Thymus (tissue), 11 donors: Measurements from ENCODE around the gene POMT1. TPM values are rescaled to one million over a fixed set of nuclear protein-coding genes. Genes with fewer than 3 reads are reported as not detected.
"Not testable (repeated sequence)": the region's sequence is repeated elsewhere in the genome, so short reads cannot be mapped to it uniquely, and the experiment has no call there.

Experiments used
- DNase-seq, 9 donors: peaks; one replicate each; pipeline ENCODE4 v3.0.0-alpha.2; 2013; ENCODE audit warnings: low spot score in 9 of 9, low read depth in 6 of 9, missing footprints in 1 of 9
- H3K27ac ChIP-seq, 2 donors: one replicate each; pipeline ENCODE4 v1.5.1; 2013; ENCODE audit warnings: control low read depth in 1 of 2, low read depth in 1 of 2, low read length in 1 of 2, mild to moderate bottlenecking in 1 of 2, moderate library complexity in 1 of 2
- H3K27me3 ChIP-seq, 2 donors: one replicate each; pipeline ENCODE4 v1.5.1; 2013; ENCODE audit warnings: low read length in 1 of 2; ENCODE audit not compliant: control insufficient read depth in 2 of 2, insufficient read depth in 1 of 2
- H3K36me3 ChIP-seq, 2 donors: one replicate each; pipeline ENCODE4 v1.5.1; 2013; ENCODE audit warnings: low read length in 1 of 2, mild to moderate bottlenecking in 1 of 2, moderate library complexity in 1 of 2; ENCODE audit not compliant: control insufficient read depth in 2 of 2, insufficient read depth in 2 of 2
- H3K4me1 ChIP-seq, 2 donors: one replicate each; pipeline ENCODE4 v1.5.1; 2013; ENCODE audit warnings: low read length in 2 of 2; ENCODE audit not compliant: control insufficient read depth in 2 of 2, insufficient read depth in 2 of 2
- H3K4me3 ChIP-seq, 2 donors: one replicate each; pipeline ENCODE4 v1.5.1; 2013; ENCODE audit warnings: low read length in 2 of 2, control low read depth in 1 of 2, mild to moderate bottlenecking in 1 of 2
- H3K9me3 ChIP-seq, 2 donors: one replicate each; pipeline ENCODE4 v1.5.1; 2013; ENCODE audit warnings: low read length in 1 of 2, mild to moderate bottlenecking in 1 of 2; ENCODE audit not compliant: control insufficient read depth in 2 of 2, insufficient read depth in 1 of 2
- WGBS: extraction: QIAGEN DNeasy Blood & Tissue Kit; methylation state at CpG from one replicate; pipeline ENCODE4 v1.1.7; 2013; 5-methylcytosine and 5-hydroxymethylcytosine counted together
- polyA plus RNA-seq: library from polyadenylated mRNA; stranded (reverse); fragments of 200-250 nt; gene quantifications from one replicate; pipeline ENCODE4 v1.2.3, GENCODE V29; 2013
- total RNA-seq: library from RNA; stranded (reverse); fragments of 120-200 nt; gene quantifications from one replicate; pipeline ENCODE4 v1.2.4, GENCODE V29; 2013
- donor health status: healthy.

Gene POMT1
- total and polyA plus RNA-seq, 2 donors = 16.8 to 51.9 TPM

DNA sequence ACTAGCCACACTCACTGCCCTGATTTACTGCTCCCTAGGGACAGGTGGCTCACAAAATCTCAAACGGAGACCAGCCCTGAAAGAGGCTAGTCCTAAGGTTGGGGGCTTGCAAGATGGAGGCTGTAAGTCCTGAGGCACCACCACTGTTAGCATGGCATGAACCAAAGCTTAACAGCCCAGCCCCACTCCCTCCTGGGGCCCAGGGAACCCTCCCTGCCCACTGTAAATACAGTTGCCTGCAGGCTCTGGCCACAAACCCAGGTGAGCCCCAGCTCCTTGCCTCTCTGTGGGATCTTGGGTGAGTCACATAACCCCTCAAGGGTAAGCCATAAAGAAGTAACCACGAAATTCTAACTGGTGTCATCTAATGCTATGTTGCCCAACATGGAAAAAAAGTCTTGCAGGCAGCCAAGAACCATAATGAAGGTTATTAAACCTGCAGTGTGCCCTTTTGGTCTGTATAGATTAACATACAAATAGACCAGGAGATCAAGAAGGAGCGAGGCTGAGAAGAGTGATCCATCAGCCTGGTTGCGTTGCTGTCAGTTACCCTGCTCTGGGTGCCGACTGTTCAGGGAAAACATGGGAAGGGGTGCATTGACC is 1.7 kb upstream of the POMT1 start:
- H3K4me1 ChIP-seq = peaks cover 26 to 48% of the 10 kb centered on the region in 2 donors
- no peak overlapping the region for H3K4me3 ChIP-seq
- H3K27me3 ChIP-seq = peaks cover 0 to 9% of the 10 kb centered on the region in 2 donors
- peak in 1 of 9 donors; percentile 29 for DNase-seq
- peaks cover 0 to 9% of the 10 kb centered on the region in 2 donors for H3K9me3 ChIP-seq
- 68% methylated on average over 5 of the region's 5 CpGs for WGBS
- H3K36me3 ChIP-seq = peaks cover 35 to 43% of the 10 kb centered on the region in 2 donors
- H3K27ac ChIP-seq = peak overlapping the region; percentile 66 to 82

DNA sequence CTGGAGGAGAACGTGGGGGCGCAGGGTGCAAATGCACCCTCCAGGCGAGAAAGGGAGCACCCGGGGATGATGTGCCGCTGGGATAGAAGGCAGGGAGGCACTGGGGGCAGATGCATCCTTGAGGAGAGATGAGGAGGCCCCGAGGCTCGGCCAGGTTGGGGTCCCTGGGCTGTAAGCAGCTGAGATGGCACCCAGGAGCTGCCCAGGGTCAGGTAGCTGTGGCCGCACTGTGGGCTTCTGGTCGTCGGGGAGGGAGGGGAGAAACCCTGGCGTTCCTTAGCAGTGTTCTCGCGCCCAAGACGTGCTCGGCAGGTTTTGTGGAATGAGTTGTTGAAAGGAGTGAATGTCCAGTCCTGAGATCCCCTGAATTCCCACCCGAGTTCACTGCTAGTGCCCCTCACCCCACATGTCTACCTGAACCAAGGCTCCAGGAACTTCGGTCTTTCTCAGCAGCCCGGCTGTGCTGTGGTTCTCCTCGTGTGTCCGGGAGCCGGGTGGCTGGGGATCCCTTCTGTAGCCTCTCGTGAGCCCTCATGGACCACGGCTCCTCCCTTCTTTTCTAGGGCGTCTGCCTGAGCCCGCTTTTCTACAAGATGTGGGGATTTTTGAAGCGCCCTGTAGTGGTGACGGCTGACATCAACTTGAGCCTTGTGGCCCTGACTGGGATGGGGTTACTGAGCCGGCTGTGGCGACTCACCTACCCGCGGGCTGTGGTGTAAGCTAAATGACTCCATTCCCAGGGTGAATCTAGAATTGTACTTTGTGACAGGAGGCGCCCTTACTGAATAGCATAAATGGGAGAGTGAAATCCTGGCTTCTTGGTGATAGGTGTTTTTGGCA is 1.1 kb downstream of the POMT1 start:
- Histone ChIP-seq H3K9me3 (peaks cover 0 to 9% of the 10 kb centered on the region in 2 donors), H3K4me3 (peak overlapping the region; percentile 77 to 88), H3K4me1 (peaks cover 26 to 48% of the 10 kb centered on the region in 2 donors), H3K36me3 (peaks cover 17 to 30% of the 10 kb centered on the region in 2 donors), H3K27ac (no peak overlapping the region), H3K27me3 (peaks cover 0 to 9% of the 10 kb centered on the region in 2 donors)
- 38% methylated on average over 32 of the region's 32 CpGs for WGBS
- DNase-seq = peak in 2 of 9 donors; percentile 13 to 39

DNA sequence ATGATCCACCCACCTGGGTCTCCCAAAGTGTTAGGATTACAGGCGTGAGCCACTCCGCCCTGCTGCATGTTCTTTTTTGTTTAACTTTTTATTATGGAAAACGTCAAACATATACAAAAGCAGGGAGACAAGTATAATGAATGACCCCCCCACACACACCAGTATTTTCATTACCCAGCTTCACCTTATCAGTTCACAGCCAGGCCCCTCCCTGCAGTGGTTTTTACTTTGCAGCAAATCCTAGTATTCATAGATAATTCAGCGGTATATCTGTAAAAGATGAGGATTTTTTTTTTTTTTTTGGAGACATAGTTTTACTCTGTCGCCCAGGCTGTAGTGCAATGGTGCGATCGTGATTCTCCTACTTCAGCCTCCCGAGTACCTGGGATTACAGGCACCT is 2.3 kb downstream of the POMT1 start:
- 99% methylated on average over 8 of the region's 8 CpGs for WGBS
- H3K9me3 ChIP-seq = peaks cover 0 to 9% of the 10 kb centered on the region in 2 donors
- no peak overlapping the region for H3K4me3 ChIP-seq
- no peak overlapping the region for H3K27ac ChIP-seq
- peaks cover 14 to 28% of the 10 kb centered on the region in 2 donors for H3K36me3 ChIP-seq
- no peak for DNase-seq
- H3K27me3 ChIP-seq = peaks cover 0 to 9% of the 10 kb centered on the region in 2 donors
- peaks cover 20 to 40% of the 10 kb centered on the region in 2 donors for H3K4me1 ChIP-seq

GRCh38 chr9:131511416-131511815 is 8.7 kb downstream of the POMT1 start:
- Histone ChIP-seq H3K27ac (no peak overlapping the region), H3K9me3 (no peaks in the 10 kb centered on the region), H3K36me3 (peaks cover 69 to 73% of the 10 kb centered on the region in 2 donors), H3K27me3 (no peaks in the 10 kb centered on the region), H3K4me3 (no peak overlapping the region), H3K4me1 (peaks cover 8 to 12% of the 10 kb centered on the region in 2 donors)
- no peak for DNase-seq
- WGBS = 87% methylated on average over 7 of the region's 7 CpGs

DNA sequence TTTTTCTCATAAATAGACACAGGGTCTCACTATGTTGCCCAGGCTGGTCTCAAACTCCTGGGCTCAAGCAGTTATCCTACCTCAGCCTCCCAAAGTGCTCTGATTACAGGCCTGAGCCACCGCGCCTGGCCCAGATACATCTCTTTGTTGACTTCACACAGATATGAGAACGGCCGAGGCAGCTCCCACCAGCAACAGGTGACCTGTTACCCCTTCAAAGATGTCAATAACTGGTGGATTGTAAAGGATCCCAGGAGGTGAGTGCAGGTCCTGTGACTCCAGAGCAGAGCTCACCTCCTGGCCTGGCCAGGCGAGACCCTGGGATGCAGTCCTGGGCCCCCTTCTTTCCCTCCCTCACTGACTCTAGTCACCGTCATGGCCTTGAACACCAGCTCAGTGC is 9.2 kb downstream of the POMT1 start:
- H3K9me3 ChIP-seq = no peaks in the 10 kb centered on the region
- H3K36me3 ChIP-seq = peaks cover 73 to 76% of the 10 kb centered on the region in 2 donors
- over 99% methylated on average over 6 of the region's 6 CpGs for WGBS
- H3K4me3 ChIP-seq = no peak overlapping the region
- no peak for DNase-seq
- no peaks in the 10 kb centered on the region for H3K27me3 ChIP-seq
- H3K4me1 ChIP-seq = peaks cover 8 to 12% of the 10 kb centered on the region in 2 donors
- no peak overlapping the region for H3K27ac ChIP-seq

DNA sequence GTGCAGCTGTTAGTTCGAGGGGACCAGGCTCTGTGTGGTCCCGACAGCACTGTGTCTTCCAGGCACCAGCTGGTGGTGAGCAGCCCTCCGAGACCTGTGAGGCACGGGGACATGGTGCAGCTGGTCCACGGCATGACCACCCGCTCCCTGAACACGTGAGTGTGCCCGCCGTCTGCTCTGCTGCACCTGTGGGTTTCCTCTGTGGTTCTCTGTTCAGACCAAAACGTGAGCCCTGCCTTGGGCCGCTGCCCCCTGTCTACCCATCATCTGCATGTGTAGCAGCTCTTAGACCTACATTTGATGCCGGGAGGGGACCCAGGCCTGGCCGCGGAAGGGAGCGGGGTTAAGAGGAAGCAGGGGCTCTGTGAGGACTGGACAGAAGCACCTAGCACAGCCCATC is 10.5 kb downstream of the POMT1 start:
- no peaks in the 10 kb centered on the region for H3K27me3 ChIP-seq
- peaks cover 68 to 78% of the 10 kb centered on the region in 2 donors for H3K36me3 ChIP-seq
- H3K4me1 ChIP-seq = peaks cover 8 to 12% of the 10 kb centered on the region in 2 donors
- WGBS = 60% methylated on average over 15 of the region's 15 CpGs
- DNase-seq = no peak
- H3K9me3 ChIP-seq = no peaks in the 10 kb centered on the region
- no peak overlapping the region for H3K4me3 ChIP-seq
- no peak overlapping the region for H3K27ac ChIP-seq

- not testable (repeated sequence) for DNase-seq, H3K27me3 ChIP-seq, H3K9me3 ChIP-seq, H3K27ac ChIP-seq, H3K4me3 ChIP-seq
- H3K4me1 ChIP-seq = peaks cover 8 to 12% of the 10 kb centered on the region in 2 donors
- WGBS = 89% methylated on average over 12 of the region's 12 CpGs
- peaks cover 81 to 88% of the 10 kb centered on the region in 2 donors for H3K36me3 ChIP-seq
These were observed 12.9 kb downstream of the POMT1 start for GRCh38 chr9:131515559-131516031.

DNA sequence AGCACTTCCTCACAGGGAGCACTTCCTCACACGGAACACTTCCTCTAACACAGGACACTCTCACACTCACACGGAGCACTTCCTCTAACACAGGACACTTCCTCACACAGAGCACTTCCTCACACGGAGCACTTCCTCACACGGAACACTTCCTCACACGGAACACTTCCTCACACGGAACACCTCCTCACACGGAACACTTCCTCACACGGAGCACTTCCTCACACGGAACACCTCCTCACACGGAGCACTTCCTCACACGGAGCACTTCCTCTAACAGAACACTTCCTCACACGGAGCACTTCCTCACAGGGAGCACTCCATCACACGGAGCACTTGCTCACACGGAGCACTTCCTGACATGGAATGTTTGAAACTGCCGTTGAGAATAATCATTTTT is 13.4 kb downstream of the POMT1 start:
- WGBS = 92% methylated on average over 15 of the region's 15 CpGs

GRCh38 chr9:131516930-131517329 is 14.2 kb downstream of the POMT1 start:
- no peak for DNase-seq
- 98% methylated on average over 9 of the region's 9 CpGs for WGBS
- Histone ChIP-seq H3K9me3 (no peaks in the 10 kb centered on the region), H3K4me3 (no peak overlapping the region), H3K36me3 (peaks cover 80 to 85% of the 10 kb centered on the region in 2 donors), H3K27ac (no peak overlapping the region), H3K27me3 (no peaks in the 10 kb centered on the region), H3K4me1 (peaks cover 8 to 12% of the 10 kb centered on the region in 2 donors)

More for the DNA sequence above, 13.4 kb downstream of the POMT1 start:
- H3K36me3 ChIP-seq = peaks cover 80 to 86% of the 10 kb centered on the region in 2 donors
- no peak overlapping the region for H3K4me3 ChIP-seq
- H3K27ac ChIP-seq = no peak overlapping the region
- DNase-seq = no peak
- peaks cover 8 to 12% of the 10 kb centered on the region in 2 donors for H3K4me1 ChIP-seq
- H3K27me3 ChIP-seq = no peaks in the 10 kb centered on the region
- no peaks in the 10 kb centered on the region for H3K9me3 ChIP-seq
